Keratinocyte (primary cell): Measurements from ENCODE around the gene SLC25A24. TPM values are rescaled to one million over a fixed set of nuclear protein-coding genes. Genes with fewer than 3 reads are reported as not detected.
"Not testable (repeated sequence)": the region's sequence is repeated elsewhere in the genome, so short reads cannot be mapped to it uniquely, and the experiment has no call there.

Source experiments
- DNase-seq: peaks from one replicate; pipeline ENCODE4 v3.0.0-alpha.2; 2011; ENCODE audit warnings: low read depth, missing footprints, low spot score
- FAIRE-seq: peaks from 2 replicates; lab custom pipeline; 2011; peaks lifted over from hg19 to GRCh38; lab: Jason Lieb, UNC
- H2AFZ ChIP-seq: 2 replicates; pipeline ENCODE4 v1.6.0; 2012; ENCODE audit warnings: low read length, control low read depth, inconsistent platforms; ENCODE audit not compliant: control insufficient read depth
- H3K27ac ChIP-seq: 2 replicates; pipeline ENCODE4 v1.5.1; 2011; ENCODE audit warnings: low read length; ENCODE audit not compliant: control insufficient read depth, insufficient read depth
- H3K27me3 ChIP-seq: 3 replicates; pipeline ENCODE4 v1.6.0; 2011; ENCODE audit warnings: low read length; ENCODE audit not compliant: control insufficient read depth, insufficient read depth; ENCODE audit errors: extremely low read depth
- H3K36me3 ChIP-seq, 2 experiments: 2 replicates in 1 of 2; 3 replicates in 1 of 2; pipeline ENCODE4 v1.5.1; 2011; ENCODE audit warnings: low read length in 2 of 2, mild to moderate bottlenecking in 1 of 2; ENCODE audit not compliant: control insufficient read depth in 2 of 2, insufficient read depth in 2 of 2; ENCODE audit errors: extremely low read depth in 1 of 2
- H3K4me1 ChIP-seq: 3 replicates; pipeline ENCODE4 v1.5.1; 2011; ENCODE audit warnings: low read length; ENCODE audit not compliant: control insufficient read depth, insufficient read depth; ENCODE audit errors: extremely low read depth
- H3K4me2 ChIP-seq: 3 replicates; pipeline ENCODE4 v1.6.0; 2011; ENCODE audit warnings: low read depth, low read length; ENCODE audit not compliant: control insufficient read depth, insufficient read depth; ENCODE audit errors: extremely low read depth
- H3K4me3 ChIP-seq, 3 experiments: fragments of 200-600 bp in 1 of 3; sonication (generic) in 1 of 3; 2 replicates in 2 of 3; 3 replicates in 1 of 3; pipeline ENCODE4 v1.5.1; 2011 to 2016; ENCODE audit warnings: low read length in 3 of 3, mild to moderate bottlenecking in 3 of 3, control low read depth in 2 of 3, inconsistent platforms in 1 of 3, low read depth in 1 of 3, mixed read lengths in 1 of 3, mixed run types in 1 of 3, moderate library complexity in 1 of 3; ENCODE audit not compliant: control insufficient read depth in 2 of 3, insufficient read depth in 2 of 3; ENCODE audit errors: extremely low read depth in 1 of 3
- H3K79me2 ChIP-seq: 2 replicates; pipeline ENCODE4 v1.6.0; 2012; ENCODE audit warnings: low read length; ENCODE audit not compliant: control insufficient read depth, insufficient read depth
- H3K9ac ChIP-seq: 3 replicates; pipeline ENCODE4 v1.6.0; 2011; ENCODE audit warnings: low read length; ENCODE audit not compliant: control insufficient read depth, insufficient read depth; ENCODE audit errors: extremely low read depth
- H3K9me1 ChIP-seq: 3 replicates; pipeline ENCODE4 v1.6.0; 2011; ENCODE audit warnings: low read length; ENCODE audit not compliant: control insufficient read depth, insufficient read depth; ENCODE audit errors: extremely low read depth
- H3K9me3 ChIP-seq: 2 replicates; pipeline ENCODE4 v1.5.1; 2012; ENCODE audit warnings: low read depth, low read length; ENCODE audit not compliant: control insufficient read depth
- H4K20me1 ChIP-seq: 3 replicates; pipeline ENCODE4 v1.6.0; 2011; ENCODE audit warnings: low read length; ENCODE audit not compliant: control insufficient read depth, insufficient read depth; ENCODE audit errors: extremely low read depth
- CTCF ChIP-seq, 3 experiments: IDR thresholded peaks in 1 of 3; conservative IDR thresholded peaks in 1 of 3; optimal IDR thresholded peaks in 1 of 3; 2 replicates in 2 of 3; 3 replicates in 1 of 3; pipeline versions ENCODE3 to v1.5.1; 2011; ENCODE audit warnings: low read length in 3 of 3, mild to moderate bottlenecking in 3 of 3, moderate library complexity in 2 of 3, control low read depth in 1 of 3, inconsistent platforms in 1 of 3; ENCODE audit not compliant: insufficient read depth in 2 of 3; ENCODE audit errors: extremely low read depth in 1 of 3
- EZH2 ChIP-seq: IDR thresholded peaks from one replicate; pipeline ENCODE4 v1.6.1; 2012; ENCODE audit warnings: inconsistent platforms, mild to moderate bottlenecking, low read length, moderate library complexity
- dilution Hi-C: fragments of 300-500 bp; cut with MboI; formaldehyde crosslinking; loops from one replicate; pipeline ENCODE4 v1.7.0; 2020; ENCODE audit warnings: low sequenced_read_pairs; ENCODE audit not compliant: extremely low pct_ligation_motif_present
- polyA plus RNA-seq, 5 experiments: library from polyadenylated mRNA; depleted of rRNA in 3 of 5; stranded (reverse) in 3 of 5; stranded (forward) in 1 of 5; unstranded in 1 of 5; fragments of >200 nt; gene quantifications; 1 replicate in 1 of 5; 2 replicates in 3 of 5; 3 replicates in 1 of 5; pipeline versions ENCODE4 v1.2.1 to v1.2.3, GENCODE V29; 2011 to 2012; ENCODE audit warnings: missing spikeins in 2 of 5, low read depth in 1 of 5, low replicate concordance in 1 of 5

SLC25A24 gene
- polyA plus RNA-seq, 1 donor (not counting 4 experiments of a cell fraction or from before 2014, with no cell fraction given), result 58.9 TPM

- H3K9me3 ChIP-seq, H3K36me3 ChIP-seq, H3K79me2 ChIP-seq, H2AFZ ChIP-seq, DNase-seq, H3K4me1 ChIP-seq, H3K9ac ChIP-seq, H4K20me1 ChIP-seq, FAIRE-seq, H3K4me3 ChIP-seq, H3K9me1 ChIP-seq, H3K4me2 ChIP-seq, dilution Hi-C loops, H3K27me3 ChIP-seq, H3K27ac ChIP-seq: not testable (repeated sequence)
Observed at GRCh38 chr1:108131281-108131680, 68.9 kb downstream of the SLC25A24 start.

- DNase-seq (no peak), FAIRE-seq (no peak)
- Histone ChIP-seq H3K36me3 (peaks cover 7 to 8% of the 10 kb centered on the region in 2 experiments), H2AFZ (no peak overlapping the region), H3K9me3 (peaks cover 2% of the 10 kb centered on the region), H3K4me3 (no peak overlapping the region), H3K4me2 (no peak overlapping the region), H4K20me1 (no peaks in the 10 kb centered on the region), H3K9me1 (no peaks in the 10 kb centered on the region), H3K27ac (no peak overlapping the region), H3K4me1 (no peaks in the 10 kb centered on the region), H3K9ac (no peak overlapping the region), H3K79me2 (no peaks in the 10 kb centered on the region), H3K27me3 (no peaks in the 10 kb centered on the region)
- TF ChIP-seq CTCF (optimal IDR thresholded peaks at IDR 0.05 in 1 of 3, IDR thresholded peaks at IDR 0.05 in 1 of 3, conservative IDR thresholded peaks at IDR 0.05 in 1 of 3; ENCODE audit: extremely low read depth in 1 of 3, insufficient read depth in 2 of 3, low read length in 3 of 3) (no peak), EZH2 (no peak)
- dilution Hi-C loops, result no loop called here
Observed at GRCh38 chr1:108130794-108131193, 69.3 kb downstream of the SLC25A24 start.

GRCh38 chr1:108129999-108130398 lies 70.1 kb downstream of the SLC25A24 start:
- Histone ChIP-seq H3K27ac (no peak overlapping the region), H3K4me2 (no peak overlapping the region), H3K36me3 (peaks cover 7 to 8% of the 10 kb centered on the region in 2 experiments), H4K20me1 (no peaks in the 10 kb centered on the region), H3K9me1 (no peaks in the 10 kb centered on the region), H3K79me2 (no peaks in the 10 kb centered on the region), H3K9ac (no peak overlapping the region), H3K4me1 (no peaks in the 10 kb centered on the region), H3K9me3 (peaks cover 2% of the 10 kb centered on the region), H3K4me3 (no peak overlapping the region), H2AFZ (no peak overlapping the region), H3K27me3 (no peaks in the 10 kb centered on the region)
- dilution Hi-C loops, result no loop called here
- no peak for DNase-seq
- FAIRE-seq, result no peak
- no peak for TF ChIP-seq EZH2
- TF ChIP-seq CTCF (optimal IDR thresholded peaks at IDR 0.05 in 1 of 3, IDR thresholded peaks at IDR 0.05 in 1 of 3, conservative IDR thresholded peaks at IDR 0.05 in 1 of 3; ENCODE audit: extremely low read depth in 1 of 3, insufficient read depth in 2 of 3, low read length in 3 of 3), result no peak
